Nephron progenitor cell (in vitro differentiated cells): ENCODE data around the gene NOSIP.

Source experiments
- DNase-seq: peaks from one replicate; pipeline ENCODE4 v3.0.0; 2021
- H3K27ac Mint-ChIP-seq: 2 replicates; pipeline ENCODE4 v1.8.0; 2021; ENCODE audit warnings: mild to moderate bottlenecking, moderate library complexity, mixed read lengths
- H3K27me3 Mint-ChIP-seq: 2 replicates; pipeline ENCODE4 v1.8.0; 2021; ENCODE audit warnings: mild to moderate bottlenecking, low read depth, mixed read lengths; ENCODE audit not compliant: poor library complexity
- H3K36me3 Mint-ChIP-seq: 2 replicates; pipeline ENCODE4 v1.8.0; 2021; ENCODE audit warnings: low read depth, mixed read lengths
- H3K4me1 Mint-ChIP-seq: 2 replicates; pipeline ENCODE4 v1.8.0; 2021; ENCODE audit warnings: mixed read lengths
- H3K4me3 Mint-ChIP-seq: 2 replicates; pipeline ENCODE4 v1.8.0; 2021; ENCODE audit warnings: mild to moderate bottlenecking, moderate library complexity, mixed read lengths
- H3K9me3 Mint-ChIP-seq: 2 replicates; pipeline ENCODE4 v1.8.0; 2021; ENCODE audit warnings: mild to moderate bottlenecking, moderate library complexity, mixed read lengths
- TF ChIP-seq, protein P1 (sequence below): fragments of 200-600 bp; sonication (generic); IDR thresholded peaks from 2 replicates; pipeline ENCODE4 v1.5.0; 2021; ENCODE audit warnings: antibody characterized with exemption

The NOSIP gene

DNA sequence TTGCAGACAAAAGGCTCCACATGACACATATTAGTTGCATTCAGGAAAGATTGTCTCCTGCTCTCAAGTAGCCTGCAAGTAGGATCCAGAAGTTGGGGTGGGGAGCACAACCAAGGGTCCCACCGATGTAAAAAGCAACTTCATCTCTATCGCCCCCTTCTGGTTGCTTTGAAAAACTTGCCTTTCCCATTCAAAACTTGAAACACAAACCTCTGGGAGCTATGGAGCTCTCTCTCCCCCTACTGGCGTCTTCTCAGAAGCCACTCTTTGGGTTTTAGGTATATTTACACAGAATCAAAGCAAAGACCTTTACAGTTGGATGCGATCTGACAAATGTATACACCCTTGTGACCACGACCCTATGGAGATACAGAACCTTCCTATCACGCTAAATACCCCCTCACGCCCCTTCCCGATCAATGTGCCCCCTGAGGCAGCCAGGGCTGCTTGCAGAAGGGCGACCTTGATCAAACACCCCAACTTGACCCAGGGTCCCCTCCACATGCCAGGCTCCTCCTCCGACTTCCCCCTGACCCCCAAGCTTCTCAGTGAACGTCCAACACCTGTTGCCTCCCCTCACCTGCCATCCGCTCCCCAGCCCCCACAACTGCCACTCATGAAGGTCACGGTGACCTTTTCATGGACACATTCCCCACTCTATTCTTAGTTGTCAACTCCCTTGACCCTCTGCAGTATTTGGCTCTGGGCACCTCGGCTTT lies 10.1 kb downstream of the NOSIP start:
- Mint-ChIP-seq H3K9me3 (no peaks in the 10 kb centered on the region), H3K27me3 (peaks cover 2% of the 10 kb centered on the region), H3K27ac (peak overlapping the region; percentile 70), H3K4me3 (peak overlapping the region; percentile 52), H3K36me3 (peaks cover 36% of the 10 kb centered on the region), H3K4me1 (peaks cover 18% of the 10 kb centered on the region)
- TF ChIP-seq, protein P1, sequence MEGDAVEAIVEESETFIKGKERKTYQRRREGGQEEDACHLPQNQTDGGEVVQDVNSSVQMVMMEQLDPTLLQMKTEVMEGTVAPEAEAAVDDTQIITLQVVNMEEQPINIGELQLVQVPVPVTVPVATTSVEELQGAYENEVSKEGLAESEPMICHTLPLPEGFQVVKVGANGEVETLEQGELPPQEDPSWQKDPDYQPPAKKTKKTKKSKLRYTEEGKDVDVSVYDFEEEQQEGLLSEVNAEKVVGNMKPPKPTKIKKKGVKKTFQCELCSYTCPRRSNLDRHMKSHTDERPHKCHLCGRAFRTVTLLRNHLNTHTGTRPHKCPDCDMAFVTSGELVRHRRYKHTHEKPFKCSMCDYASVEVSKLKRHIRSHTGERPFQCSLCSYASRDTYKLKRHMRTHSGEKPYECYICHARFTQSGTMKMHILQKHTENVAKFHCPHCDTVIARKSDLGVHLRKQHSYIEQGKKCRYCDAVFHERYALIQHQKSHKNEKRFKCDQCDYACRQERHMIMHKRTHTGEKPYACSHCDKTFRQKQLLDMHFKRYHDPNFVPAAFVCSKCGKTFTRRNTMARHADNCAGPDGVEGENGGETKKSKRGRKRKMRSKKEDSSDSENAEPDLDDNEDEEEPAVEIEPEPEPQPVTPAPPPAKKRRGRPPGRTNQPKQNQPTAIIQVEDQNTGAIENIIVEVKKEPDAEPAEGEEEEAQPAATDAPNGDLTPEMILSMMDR, result peak; percentile 100
- DNase-seq, result peak; percentile 60

DNA sequence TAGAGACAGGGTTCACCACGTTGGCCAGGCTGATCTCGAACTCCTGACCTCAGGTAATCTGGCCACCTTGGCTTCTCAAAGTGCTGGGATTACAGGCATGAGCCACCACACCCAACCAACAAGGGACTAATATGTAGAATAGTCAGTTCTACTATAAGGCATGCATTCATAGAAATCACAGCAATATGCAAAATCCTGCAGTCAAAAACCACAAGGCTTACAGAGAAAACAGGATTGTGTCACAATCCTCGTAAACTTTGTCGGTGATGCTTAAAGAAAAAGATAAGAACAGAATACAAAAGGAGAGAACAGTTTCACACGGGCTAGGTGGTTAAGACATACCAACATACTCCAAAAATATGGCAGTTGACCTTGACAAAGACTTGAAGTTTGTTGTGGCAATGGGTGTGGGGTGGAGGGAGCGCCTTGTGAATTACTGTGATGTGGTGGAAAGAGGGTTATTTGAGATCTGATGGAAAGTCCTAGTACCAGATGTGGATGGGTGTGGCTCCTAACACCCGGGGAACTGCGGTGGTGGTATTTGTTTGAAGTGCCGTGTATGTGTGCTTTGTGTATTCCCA lies 12.4 kb downstream of the NOSIP start:
- H3K27me3 Mint-ChIP-seq, result no peaks in the 10 kb centered on the region
- H3K4me3 Mint-ChIP-seq, result no peak overlapping the region
- peaks cover 18% of the 10 kb centered on the region for H3K4me1 Mint-ChIP-seq
- DNase-seq, result no peak
- TF ChIP-seq, protein P1, result no peak
- H3K27ac Mint-ChIP-seq, result peak overlapping the region; percentile 69
- H3K36me3 Mint-ChIP-seq, result peaks cover 27% of the 10 kb centered on the region
- H3K9me3 Mint-ChIP-seq, result no peaks in the 10 kb centered on the region

DNA sequence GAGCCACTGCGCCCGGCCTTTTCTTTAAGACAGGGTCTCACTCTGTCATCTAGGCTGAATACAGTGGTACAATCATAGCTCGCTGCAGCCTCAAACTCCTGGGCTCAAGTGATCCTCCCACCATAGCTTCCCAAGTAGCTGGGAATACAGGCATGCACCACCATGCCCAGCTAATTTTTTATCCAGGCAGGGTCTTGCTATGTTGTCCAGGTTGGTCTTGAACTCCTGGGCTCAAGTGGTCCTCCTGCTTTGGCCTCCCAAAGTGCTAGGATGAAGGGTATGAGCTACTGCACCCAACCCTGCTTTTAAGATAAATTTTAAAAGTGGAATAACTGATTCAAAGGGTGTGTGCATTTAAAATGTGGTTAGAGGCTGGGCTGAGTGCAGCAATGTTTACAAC lies 14.1 kb downstream of the NOSIP start:
- TF ChIP-seq, protein P1, result no peak
- Mint-ChIP-seq H3K27ac (no peak overlapping the region), H3K4me3 (no peak overlapping the region)

DNA sequence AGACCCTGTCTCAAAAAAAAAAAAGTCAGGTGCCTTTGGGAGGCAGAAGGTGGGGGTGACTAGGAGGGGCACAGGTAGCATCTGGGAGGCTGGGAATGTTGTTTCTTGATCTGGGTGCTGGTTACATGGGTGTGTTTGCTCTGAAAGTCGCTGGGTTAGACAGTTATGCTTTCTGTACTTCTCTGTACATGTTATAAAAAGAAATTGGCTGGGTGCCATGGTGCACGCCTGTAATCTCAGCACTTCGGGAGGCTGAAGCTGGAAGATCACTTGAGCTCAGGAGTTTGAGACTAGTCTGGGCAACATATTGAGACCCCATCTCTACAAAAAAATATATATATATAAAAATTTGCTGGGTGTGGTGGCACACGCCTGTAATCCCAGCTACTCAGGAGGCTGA lies 15.1 kb downstream of the NOSIP start:
- H3K36me3 Mint-ChIP-seq, result peaks cover 29% of the 10 kb centered on the region
- H3K9me3 Mint-ChIP-seq, result no peaks in the 10 kb centered on the region
- no peak for DNase-seq
- H3K4me1 Mint-ChIP-seq, result peaks cover 18% of the 10 kb centered on the region
- TF ChIP-seq, protein P1, result no peak
- H3K27ac Mint-ChIP-seq, result no peak overlapping the region
- no peak overlapping the region for H3K4me3 Mint-ChIP-seq
- no peaks in the 10 kb centered on the region for H3K27me3 Mint-ChIP-seq

More for the DNA sequence above, 14.1 kb downstream of the NOSIP start:
- DNase-seq, result no peak
- H3K9me3 Mint-ChIP-seq, result no peaks in the 10 kb centered on the region
- no peaks in the 10 kb centered on the region for H3K27me3 Mint-ChIP-seq
- H3K4me1 Mint-ChIP-seq, result peaks cover 18% of the 10 kb centered on the region
- H3K36me3 Mint-ChIP-seq, result peaks cover 30% of the 10 kb centered on the region

DNA sequence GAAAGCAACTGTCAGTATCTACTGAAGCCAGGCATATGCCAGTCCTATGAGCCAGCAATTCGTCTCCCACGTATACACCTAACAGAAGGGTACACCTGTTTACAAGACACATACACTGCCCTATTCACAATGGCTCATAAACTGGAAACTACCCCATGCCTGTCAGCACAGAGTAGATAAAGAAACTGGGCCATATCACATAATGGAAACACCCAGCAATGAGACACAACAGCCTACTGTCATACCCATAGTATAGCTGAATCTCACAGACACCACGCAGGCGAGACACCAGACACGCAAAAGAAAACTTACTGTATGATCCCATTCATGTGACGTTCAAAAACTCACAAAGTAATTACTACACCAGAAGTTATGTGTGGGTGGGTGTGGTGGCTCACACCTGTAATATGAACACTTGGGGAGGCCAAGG lies 15.7 kb downstream of the NOSIP start:
- Mint-ChIP-seq H3K27me3 (no peaks in the 10 kb centered on the region), H3K4me1 (peaks cover 20% of the 10 kb centered on the region), H3K9me3 (no peaks in the 10 kb centered on the region), H3K4me3 (no peak overlapping the region), H3K27ac (no peak overlapping the region), H3K36me3 (peaks cover 30% of the 10 kb centered on the region)
- no peak for DNase-seq
- TF ChIP-seq, protein P1, result no peak
